GM18517 (cell line): Measurements from ENCODE around the gene CLEC1A.
A peak's percentile ranks its signal among the peaks of the same experiment; 100 is the strongest.

ENCODE experiments used
- ATAC-seq: cut with Tn5 transposase; IDR thresholded peaks from one replicate; pipeline ENCODE4 v1.9.1; 2021; ENCODE audit warnings: mild to moderate bottlenecking, moderate library complexity; ENCODE audit not compliant: unreplicated experiment

Gene CLEC1A, protein sequence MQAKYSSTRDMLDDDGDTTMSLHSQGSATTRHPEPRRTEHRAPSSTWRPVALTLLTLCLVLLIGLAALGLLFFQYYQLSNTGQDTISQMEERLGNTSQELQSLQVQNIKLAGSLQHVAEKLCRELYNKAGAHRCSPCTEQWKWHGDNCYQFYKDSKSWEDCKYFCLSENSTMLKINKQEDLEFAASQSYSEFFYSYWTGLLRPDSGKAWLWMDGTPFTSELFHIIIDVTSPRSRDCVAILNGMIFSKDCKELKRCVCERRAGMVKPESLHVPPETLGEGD

DNA sequence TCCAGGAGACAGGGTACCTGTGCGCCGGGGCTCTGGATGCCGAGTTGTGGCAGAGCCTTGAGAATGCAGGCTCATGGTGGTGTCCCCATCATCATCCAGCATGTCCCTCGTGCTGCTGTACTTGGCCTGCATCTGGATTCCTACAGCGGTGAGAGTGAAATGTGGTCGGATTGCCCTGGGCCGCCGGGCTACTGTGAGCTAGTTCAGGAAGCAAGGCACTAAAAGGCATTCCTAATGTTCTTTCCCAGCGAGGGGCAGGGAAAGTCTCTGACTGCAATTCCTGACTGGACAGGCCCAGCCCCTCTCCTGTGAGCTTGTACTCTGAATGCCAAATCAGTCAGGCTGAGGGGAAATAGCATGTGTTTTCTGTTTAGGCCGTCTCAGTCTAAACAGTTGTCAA is at the start of gene CLEC1A:
Gene CLEC1A (minus strand): TSS at position 195 of the 400 bp plus-strand sequence. CDS start 63 bp downstream, at position 132.
- no peak for ATAC-seq

DNA sequence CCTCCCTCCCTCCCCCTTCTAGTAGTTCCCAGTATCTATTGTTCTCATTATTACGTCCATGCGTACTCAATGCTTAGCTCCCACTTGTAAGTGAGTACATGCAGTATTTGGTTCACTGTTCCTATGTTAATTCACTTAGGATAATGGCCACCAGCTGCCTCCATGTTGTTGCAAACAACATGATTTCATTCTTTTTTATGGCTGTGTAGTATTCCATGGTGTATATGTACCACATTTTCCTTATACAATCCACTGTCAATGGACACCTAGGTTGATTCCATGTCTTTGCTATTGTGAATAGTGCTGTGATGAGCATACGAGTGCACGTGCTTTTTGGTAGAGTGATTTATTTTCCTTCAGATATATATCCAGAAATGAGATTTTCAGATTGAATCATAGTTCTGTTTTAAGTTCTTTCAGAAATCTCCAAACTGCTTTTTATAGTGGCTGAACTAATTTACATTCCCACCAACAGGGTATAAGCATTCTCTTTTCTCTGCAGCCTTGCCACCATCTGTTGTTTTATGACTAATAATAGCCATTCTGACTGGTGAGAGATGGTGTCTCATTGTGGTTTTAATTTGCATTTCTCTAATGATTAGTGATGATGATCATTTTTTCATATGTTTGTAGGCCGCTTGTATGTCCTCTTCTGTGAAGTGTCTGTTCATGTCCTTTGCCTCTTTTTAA is 49.1 kb upstream of the CLEC1A start:
- peak; percentile 93 for ATAC-seq

DNA sequence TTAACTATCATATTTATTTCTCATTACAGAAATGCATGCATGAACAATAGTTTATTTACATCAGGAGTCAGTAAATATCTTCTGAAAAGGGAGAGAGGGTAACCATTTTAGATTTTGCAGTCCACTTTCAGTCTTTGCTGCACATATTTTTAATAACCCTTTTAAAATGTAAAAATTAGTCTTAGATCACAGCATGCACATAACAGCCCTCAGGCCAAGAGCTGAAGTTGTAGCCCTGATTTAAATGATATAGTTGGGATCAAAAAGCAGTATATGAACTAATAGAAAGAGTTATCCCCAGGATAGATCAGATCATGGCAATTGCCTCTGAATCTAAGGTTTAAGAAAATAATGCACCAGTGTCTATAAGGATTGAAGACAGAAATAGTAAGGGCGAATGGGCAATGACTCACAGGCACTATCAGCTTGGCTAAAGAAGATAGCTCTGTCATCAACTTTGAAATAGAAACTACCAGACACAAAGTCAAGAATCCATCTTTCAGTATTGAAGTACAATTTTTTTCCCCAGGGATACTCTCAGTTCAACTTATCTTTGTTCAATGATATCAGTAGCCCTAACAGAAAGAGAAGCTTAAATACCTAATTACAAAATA is 44.3 kb upstream of the CLEC1A start:
- ATAC-seq = no peak

DNA sequence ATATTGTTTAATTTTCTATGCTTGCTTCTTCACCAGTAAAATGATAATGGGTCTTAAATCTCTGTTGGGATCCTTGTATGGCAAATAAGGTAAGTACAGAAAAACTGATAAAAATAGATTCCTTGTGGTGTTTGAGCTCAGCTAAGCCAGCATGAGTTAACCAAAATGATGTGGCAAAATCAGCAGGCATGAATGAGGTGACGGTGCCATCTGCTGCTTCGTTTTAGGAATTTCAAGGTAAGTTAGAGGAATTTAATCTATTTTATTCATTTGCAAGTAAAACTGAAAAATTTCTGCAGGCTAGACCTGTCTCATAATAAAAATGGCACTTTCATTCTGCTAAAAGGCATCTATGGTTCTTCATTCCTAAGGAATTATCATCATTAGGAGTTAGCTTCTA is 41.2 kb upstream of the CLEC1A start:
- no peak for ATAC-seq

DNA sequence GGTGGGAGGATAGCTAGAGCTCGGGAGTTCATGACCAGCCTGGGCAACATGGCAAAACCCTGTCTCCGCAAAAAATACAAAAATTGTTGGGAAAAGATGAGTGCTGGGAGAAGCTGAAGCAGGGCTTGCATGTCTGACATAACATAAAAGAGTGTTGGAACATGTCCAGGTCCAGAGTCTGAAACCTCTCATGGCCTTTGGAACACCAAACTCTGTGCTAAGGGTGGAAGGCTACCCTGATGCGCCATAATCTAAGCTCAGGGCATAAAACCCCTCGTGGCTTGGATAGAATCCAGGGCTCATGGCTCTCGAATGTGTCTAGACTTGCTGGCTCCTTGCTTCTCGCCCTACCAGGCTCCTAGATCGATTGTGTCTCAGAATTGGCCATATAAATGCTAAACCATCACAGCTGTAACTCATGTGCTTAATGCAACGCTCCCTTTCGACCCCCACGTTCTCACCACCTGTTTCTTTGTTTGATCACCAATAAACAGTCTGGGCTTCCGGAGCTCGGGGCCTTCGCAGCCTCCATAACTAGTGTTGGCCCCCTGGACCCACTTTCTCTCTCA is 37.9 kb upstream of the CLEC1A start:
- ATAC-seq = no peak

DNA sequence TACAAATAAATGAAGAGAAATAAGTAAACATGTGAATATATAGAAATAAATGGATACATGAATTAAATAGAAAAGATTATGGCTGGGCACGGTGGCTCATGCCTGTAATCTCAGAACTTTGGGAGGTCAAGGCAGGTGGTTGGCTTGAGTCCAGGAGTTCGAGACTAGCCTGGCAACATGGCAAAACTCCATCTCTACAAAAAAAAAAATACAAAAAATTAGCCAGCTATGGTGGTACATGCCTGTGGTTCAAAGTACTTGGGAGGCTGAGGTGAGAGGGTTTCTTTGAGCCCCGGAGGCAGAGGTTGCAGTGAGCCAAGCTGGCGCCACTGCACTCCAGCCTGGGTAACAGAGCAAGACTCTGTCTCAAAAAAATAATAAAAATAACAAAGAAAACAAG is 36.3 kb upstream of the CLEC1A start:
- no peak for ATAC-seq

DNA sequence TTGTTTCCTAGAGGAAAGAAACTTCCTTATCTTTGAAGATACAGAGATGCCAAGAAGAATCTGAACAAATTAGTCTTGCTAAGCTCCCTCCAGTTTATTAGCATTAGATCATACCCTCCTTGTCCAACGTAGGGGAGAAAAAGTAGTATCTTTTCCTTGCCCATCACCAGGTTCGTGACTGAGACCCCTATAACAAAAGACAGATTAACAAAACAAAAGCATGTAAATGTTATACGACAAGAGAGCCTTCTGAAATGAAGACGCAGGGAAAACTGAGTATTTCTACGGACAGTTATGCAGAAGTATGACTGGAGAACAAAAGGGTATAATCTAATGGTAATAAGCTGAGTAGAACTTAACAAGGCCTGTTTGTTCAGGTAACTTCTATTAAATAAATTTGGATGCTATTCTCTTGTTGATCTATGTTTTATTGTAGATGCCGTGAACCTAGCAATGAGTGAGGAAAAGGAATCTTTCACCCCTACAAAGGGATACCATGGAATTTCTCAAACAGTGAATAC is 34.1 kb upstream of the CLEC1A start:
- ATAC-seq = no peak

DNA sequence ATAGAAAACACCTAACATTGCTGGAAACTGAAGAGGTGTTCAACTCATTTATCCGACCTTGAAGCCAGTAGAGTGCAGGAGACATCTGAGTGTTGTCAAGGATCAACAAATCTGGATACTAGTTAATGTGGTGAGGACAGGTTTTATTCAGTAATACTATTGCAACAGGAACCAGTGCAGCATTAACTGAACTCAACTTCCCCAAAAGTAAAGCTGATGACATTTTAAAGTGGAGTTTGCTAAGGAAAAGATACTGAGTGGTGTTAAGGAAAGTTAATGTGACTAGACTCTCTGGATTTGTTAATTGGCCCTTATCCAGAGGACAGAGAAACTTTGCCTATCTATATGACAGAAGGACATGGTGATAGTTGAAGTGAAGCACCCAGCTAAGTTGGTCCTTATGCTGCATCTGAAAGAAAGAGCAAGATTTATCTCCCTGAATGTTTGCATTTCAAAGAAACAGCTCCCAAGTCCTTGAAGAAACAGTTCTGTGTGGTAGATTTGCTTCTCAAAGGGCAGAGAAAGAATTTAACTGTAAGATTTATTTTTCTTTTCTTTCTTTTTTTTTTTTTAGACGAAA is 32.4 kb upstream of the CLEC1A start:
- ATAC-seq = no peak

DNA sequence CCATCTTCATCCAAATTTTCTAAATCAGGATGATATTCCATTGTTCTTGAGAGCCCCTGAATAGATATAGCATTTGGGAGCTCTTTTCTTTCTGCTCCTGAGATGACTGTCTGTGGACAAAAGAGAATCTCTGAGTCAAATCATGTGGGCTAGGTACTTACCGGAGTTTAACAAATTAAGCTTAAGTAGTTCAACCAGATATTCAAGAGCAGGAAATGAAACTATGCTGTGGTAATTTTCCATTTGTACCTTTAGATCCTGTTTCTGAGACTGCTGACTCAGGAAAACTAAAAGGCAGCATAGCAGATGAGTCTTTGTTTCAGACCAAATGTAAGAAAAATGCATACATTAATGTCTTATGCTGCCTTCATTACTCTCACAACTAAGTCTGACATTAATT is 31.3 kb upstream of the CLEC1A start, which contains the start of gene CLEC7A:
Gene CLEC7A (minus strand): TSS at position 158 of the 400 bp plus-strand sequence. CDS start 117 bp downstream, at position 41.
- ATAC-seq = peak; percentile 93

DNA sequence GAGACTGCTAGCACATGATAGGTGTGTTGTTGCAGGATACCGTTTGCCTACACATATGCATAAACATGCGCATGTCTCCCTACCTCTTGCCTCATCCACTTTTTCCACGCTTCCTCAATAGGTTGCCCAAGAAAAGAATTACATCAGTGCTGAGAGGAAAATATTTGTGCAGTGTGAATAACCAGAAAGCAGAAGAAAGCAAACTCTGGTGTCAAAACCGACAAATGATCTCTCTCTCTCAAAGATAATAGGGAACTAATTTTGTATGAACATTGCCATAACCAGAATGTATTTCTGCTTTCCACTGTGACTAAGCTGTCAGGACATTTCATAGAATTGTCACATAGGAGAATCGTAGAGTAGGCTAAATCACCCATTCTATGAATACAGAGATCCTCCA is 29.9 kb upstream of the CLEC1A start:
- no peak for ATAC-seq

DNA sequence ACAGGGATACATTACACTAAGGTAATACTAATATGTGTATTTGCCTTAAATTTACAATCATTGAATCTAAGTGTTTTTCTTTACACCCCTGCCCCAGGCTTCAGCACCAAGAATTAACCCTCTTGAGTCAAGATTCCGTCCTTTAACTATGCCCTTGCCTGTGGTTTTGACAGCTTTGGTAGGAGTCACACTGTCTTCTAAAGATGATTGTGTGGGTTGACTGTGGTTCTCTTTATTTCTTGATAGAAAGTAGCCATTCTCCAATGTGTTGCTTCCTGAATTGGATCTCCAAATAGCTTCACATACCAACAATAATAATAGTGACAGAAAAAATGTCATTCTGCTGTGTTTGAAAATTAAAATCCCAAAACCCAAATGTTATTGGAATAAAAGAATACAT is 27.6 kb upstream of the CLEC1A start:
- no peak for ATAC-seq

DNA sequence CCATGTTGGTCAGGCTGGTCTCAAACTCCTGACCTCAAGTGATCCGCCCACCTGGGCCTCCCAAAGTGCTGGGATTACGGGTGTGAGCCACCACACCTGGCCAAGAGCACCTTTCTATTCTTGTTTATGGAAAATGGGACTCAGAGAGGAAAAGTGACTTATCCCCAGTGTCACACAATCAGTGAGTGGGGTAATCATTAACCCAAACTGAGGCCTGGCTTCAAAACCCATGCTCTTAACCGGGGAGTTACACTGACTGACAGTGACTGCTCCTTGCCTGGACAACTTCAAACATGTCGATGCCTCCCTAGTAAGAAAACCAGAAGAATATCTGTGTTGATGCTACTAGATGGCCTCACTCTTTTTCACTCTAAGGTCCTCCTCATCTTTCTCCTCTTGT is 23.9 kb upstream of the CLEC1A start:
- no peak for ATAC-seq

DNA sequence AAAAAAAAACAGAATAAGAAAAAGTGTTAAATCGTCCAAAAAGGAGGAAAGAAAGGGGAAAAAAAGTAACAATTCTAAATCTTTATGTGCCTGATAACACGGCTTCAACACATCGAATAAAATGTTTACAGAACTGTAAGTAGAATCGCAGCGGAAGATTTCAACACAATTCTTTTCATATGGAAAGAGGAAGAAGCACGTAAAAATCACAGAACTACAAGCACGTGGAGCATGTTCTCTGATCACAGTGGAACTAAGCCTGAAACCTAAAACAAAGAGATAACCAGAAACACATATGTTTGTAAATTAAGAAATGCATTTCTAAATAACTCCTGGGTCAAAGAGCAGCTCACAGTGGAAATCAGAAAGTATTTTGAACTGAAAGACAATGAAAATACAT is 22.5 kb upstream of the CLEC1A start:
- ATAC-seq = no peak

DNA sequence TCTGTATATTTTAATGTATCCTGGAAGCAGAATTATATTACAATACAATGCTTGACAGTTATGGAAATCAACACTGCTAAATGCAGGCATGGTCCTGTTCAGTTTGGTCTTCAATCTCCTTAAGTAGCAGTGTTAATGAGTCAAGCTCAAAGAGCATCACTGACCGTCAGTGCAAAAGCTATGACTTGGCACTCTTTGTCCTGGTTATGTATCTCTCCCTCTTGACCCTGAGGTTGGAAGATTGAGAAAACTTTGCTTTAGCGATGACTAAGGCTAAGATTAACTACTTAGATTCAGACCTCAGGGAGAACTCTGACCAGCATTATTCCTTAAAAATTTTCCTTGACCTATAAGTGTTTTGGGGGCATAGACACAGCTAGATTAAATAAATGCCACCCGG is 20.3 kb upstream of the CLEC1A start:
- no peak for ATAC-seq

DNA sequence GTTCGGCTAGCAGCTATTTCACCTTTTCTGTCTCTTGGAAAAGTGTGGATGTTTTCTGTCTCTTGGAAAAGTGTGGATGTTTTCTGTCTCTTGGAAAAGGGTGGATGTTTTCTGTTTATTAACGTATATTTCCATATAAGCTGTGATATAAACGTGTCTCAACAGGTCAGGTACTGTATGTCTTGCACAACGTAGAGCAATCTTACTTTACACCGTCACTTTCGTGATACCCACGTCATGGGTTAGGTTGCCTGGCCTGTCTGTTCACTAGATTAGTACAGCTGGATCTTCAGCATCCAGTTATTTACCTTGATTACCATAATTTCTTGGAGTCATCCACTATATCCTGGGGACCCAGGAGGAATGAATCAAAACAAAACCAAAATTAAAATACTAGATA is 17.1 kb upstream of the CLEC1A start:
- ATAC-seq = no peak

DNA sequence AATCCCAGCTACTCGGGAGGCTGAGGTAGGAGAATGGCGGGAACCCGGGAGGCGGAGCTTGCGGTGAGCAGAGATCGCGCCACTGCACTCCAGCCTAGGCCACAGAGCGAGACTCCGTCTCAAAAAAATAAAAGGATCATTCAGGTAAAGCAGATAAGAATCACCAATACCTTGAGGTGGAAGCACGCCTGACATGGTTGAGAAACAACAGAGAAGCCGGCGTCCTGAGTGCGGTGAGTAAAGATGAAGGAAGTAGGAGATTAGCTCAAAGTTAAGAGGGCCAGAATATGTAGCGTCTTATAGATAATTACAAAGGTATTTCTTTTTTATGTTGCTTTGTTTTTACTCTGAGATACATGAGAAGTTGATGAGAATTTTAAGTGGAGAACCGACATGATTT is 16.5 kb upstream of the CLEC1A start:
- no peak for ATAC-seq

DNA sequence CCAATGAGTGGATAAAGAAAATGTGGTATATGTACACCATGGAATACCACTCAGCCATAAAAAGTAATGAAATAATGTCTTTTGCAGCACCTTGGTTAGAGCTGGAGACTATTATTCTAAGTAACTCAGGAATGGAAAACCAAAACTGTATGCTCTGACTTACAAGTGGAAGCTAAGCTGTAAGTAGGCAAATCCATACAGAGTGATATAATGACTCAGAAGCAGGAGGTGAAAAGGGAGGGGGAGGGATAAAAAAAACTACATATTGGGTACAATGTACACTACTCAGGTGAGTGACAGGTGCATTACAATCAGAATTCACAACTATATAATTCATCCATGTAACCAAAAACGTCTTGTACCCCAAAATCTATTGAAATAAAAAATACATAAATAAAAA is 15.1 kb upstream of the CLEC1A start:
- no peak for ATAC-seq

DNA sequence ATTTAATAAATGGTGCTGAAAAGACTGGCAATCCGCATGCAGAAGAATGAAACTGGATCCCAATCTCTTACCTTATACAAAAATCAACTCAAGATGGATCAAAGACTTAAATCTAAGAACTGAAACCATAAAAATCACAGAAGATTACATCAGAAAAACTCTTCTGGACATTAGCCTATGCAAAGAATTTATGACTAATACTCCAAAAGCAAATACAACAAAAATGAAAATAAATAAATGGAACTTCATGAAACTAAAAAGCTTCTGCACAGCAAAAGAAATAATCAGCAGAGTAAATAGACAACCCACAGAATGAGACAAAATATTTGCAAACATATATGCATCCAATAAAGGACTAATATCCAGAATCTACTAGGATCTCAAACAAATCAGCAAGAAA is 14.3 kb upstream of the CLEC1A start:
- ATAC-seq = no peak

DNA sequence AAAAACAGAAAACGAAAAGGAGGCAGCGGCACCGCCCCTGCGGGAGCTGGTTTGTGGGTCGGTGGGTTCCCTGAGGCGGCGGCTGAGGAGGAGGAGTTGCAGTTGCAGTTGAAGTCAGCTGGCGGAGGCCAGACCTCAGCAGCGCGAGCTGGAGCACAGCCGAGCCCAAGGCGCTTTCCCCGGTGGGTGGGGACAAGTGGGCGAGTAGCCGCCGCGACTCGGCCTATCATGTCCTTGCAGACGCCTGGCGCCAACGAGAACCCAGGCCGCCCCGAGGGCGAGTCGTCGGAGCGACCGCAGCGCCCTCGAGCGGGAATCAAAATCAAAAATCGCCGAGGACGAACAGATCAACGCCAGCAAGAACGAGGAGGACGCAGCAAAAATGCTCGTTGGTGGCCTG is 12.7 kb upstream of the CLEC1A start:
- no peak for ATAC-seq

DNA sequence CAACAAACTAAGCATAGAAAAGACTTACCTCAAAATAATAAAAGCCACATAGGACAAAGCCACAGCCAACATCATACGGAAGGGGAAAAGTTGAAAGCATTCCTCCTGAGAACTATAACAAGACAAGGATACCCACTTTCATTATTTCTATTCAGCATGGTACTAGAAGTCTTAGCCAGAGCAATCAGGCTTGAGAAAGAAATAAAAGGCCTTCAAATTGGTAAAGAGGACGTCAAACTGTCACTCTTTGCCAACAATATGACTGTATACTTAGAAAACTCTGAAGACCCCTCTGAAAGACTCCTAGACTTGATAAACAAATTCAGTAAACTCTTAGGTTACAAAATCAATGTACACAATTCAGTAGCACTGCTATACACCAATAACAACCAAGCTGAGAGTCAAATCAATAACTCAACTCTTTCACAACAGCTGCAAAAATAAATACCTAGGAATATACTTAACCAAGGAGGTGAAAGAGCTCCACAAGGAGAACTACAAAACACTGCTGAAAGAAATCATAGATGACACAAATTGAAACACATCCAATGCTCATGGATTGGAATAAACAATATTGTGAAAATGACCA is 11.6 kb upstream of the CLEC1A start:
- no peak for ATAC-seq

DNA sequence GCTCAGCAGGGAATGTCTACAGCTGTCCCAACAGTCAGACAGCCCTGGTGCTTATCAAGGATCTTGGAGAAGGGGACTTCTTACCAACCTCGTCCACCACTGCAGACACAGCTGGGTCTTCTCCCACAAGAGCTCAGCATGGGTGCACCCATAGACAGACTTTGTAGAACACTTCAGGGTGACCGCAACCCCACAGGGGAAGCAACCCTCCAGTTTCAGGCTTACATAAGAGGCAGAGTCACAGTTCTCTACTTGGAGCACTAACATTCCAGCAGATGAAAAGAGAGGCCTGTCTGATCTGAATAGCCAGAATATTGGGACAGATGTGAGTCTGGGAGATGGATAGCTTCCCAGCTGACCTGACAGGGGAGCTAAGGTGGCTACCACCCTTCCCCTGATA is 3.5 kb upstream of the CLEC1A start:
- ATAC-seq = no peak
